PFSK-1 (cell line): ENCODE measurements around the gene UBXN1.

Source experiments
- FOXP2 ChIP-seq: optimal IDR thresholded peaks from 2 replicates; pipeline ENCODE3; 2011; ENCODE audit warnings: borderline replicate concordance, control low read depth, inconsistent platforms; ENCODE audit not compliant: insufficient read depth; ENCODE audit errors: extremely low read length, extremely low read depth
- POLR2AphosphoS5 ChIP-seq: IDR thresholded peaks from 2 replicates; pipeline ENCODE4 v1.6.1; 2012; ENCODE audit warnings: low read depth, mild to moderate bottlenecking, control low read depth, low read length, moderate library complexity
- SIN3A ChIP-seq: IDR thresholded peaks from 2 replicates; pipeline ENCODE4 v1.6.1; 2012; ENCODE audit warnings: mild to moderate bottlenecking, low read length, moderate library complexity, borderline replicate concordance; ENCODE audit not compliant: insufficient read depth
- TAF1 ChIP-seq: IDR thresholded peaks from 2 replicates; pipeline ENCODE4 v1.6.1; 2012; ENCODE audit warnings: low read length, control low read depth, borderline replicate concordance; ENCODE audit not compliant: insufficient read depth
- TF ChIP-seq, protein P1 (sequence below), 2 experiments: IDR thresholded peaks; 2 replicates each; pipeline versions ENCODE4 v1.6.1 to v1.8.0; 2011 to 2012; ENCODE audit warnings: low read depth in 2 of 2, low read length in 2 of 2, control low read depth in 1 of 2, inconsistent platforms in 1 of 2, mild to moderate bottlenecking in 1 of 2, moderate library complexity in 1 of 2; ENCODE audit not compliant: insufficient read depth in 1 of 2

Gene UBXN1

DNA sequence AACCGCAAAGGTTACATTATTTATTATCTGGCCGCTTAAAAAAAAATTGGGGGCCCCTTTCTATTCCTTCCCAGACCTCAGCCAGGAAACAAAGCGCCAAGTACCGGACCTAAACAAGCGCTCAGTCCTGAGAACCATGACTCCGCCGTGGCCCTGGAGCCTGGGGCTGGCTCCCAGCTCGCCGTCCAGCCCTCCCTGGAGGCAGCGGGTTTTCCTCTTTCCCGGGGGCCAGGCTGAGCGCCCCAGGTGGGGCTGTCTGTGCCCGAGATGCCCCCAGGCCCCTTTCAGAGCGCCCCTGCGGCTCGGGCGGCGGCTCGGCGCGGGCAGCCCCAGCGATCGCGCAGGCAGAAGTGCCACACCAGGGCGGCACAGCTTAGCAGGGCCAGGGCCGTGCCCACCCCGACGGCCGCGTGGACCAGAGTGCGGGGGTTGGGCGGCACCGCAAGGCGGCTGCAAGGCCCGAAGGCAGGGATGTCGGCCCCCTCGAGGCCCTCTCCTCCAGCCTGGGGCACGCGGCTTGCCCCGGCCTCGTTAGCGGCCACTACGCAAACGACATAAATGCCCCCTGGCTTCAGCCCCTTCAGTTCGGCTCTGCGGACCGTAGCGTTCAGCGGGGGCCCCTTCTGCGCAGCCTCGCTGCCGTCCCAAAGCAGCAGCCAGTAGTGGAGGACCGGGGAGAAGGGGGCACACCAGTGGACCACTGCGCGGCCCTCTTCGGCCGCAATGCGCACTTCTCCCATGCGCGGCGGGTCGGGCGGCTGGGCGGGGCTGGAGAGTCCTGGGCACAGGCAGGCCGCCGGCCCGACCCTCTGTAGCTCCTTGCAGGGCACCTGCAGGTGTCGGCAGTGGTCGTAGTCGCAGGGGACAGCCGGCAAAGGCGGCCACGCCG, 8.9 kb upstream of the UBXN1 start:
- TF ChIP-seq FOXP2: no peak
- no peak for TF ChIP-seq POLR2AphosphoS5
- TF ChIP-seq TAF1: no peak
- TF ChIP-seq, protein P1, sequence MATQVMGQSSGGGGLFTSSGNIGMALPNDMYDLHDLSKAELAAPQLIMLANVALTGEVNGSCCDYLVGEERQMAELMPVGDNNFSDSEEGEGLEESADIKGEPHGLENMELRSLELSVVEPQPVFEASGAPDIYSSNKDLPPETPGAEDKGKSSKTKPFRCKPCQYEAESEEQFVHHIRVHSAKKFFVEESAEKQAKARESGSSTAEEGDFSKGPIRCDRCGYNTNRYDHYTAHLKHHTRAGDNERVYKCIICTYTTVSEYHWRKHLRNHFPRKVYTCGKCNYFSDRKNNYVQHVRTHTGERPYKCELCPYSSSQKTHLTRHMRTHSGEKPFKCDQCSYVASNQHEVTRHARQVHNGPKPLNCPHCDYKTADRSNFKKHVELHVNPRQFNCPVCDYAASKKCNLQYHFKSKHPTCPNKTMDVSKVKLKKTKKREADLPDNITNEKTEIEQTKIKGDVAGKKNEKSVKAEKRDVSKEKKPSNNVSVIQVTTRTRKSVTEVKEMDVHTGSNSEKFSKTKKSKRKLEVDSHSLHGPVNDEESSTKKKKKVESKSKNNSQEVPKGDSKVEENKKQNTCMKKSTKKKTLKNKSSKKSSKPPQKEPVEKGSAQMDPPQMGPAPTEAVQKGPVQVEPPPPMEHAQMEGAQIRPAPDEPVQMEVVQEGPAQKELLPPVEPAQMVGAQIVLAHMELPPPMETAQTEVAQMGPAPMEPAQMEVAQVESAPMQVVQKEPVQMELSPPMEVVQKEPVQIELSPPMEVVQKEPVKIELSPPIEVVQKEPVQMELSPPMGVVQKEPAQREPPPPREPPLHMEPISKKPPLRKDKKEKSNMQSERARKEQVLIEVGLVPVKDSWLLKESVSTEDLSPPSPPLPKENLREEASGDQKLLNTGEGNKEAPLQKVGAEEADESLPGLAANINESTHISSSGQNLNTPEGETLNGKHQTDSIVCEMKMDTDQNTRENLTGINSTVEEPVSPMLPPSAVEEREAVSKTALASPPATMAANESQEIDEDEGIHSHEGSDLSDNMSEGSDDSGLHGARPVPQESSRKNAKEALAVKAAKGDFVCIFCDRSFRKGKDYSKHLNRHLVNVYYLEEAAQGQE (IDR thresholded peaks at IDR 0.05; ENCODE audit: insufficient read depth in 1 of 2, low read depth in 2 of 2, low read length in 2 of 2): no peak
- no peak for TF ChIP-seq SIN3A

DNA sequence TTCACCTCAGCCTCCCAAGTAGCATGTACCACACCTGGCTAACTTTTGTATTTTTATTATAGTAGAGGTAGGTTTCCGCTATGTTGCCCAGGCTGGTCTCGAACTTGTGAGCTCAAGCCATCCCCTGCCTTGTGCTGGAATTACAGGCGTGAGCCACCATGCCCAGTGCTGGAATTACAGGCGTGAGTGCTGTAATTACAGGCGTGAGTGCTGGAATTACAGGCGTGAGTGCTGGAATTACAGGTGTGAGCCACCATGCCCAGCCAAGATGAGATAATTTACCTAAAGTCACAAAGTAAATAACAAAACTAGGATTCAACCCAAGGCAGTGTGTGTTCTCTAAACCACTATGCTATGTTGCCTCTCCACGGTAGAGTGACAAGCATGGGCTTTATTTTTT, 3.6 kb upstream of the UBXN1 start:
- TF ChIP-seq FOXP2 (no peak), TAF1 (no peak), POLR2AphosphoS5 (no peak), SIN3A (no peak)
- TF ChIP-seq, protein P1 (IDR thresholded peaks at IDR 0.05; ENCODE audit: insufficient read depth in 1 of 2, low read depth in 2 of 2, low read length in 2 of 2): no peak

- no peak for TF ChIP-seq SIN3A
Measured at GRCh38 chr11:62680825-62681240, 2.0 kb upstream of the UBXN1 start.

- TF ChIP-seq, protein P1 (IDR thresholded peaks at IDR 0.05; ENCODE audit: insufficient read depth in 1 of 2, low read depth in 2 of 2, low read length in 2 of 2): no peak
- TF ChIP-seq FOXP2 (no peak), TAF1 (no peak), POLR2AphosphoS5 (no peak), SIN3A (no peak)
Measured at GRCh38 chr11:62678433-62678769, 472 bp downstream of the UBXN1 start.

DNA sequence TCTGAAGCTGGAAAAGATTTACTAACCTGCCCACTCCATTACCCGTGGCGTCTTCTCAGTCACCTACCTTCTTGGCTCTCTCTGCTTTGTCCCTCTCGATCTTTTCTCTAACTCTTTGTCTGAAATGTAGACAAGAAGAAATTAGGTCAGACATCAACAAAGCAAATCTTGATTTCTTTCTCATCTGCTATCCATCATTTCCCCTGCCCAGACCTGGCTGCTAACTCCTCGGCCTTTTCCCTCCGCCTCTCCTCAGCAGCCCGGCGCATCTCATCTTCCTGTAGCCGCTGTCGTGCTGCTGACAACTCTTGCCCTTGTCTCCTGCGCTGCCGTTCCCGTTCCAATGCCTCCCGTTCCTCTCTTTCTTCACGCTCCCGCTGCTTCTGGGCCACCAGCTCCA, 1.2 kb downstream of the UBXN1 start:
- TF ChIP-seq POLR2AphosphoS5 (no peak), FOXP2 (no peak), SIN3A (no peak), TAF1 (no peak)
- TF ChIP-seq, protein P1 (IDR thresholded peaks at IDR 0.05; ENCODE audit: insufficient read depth in 1 of 2, low read depth in 2 of 2, low read length in 2 of 2): no peak
